WTC11 (cell line): ENCODE data around the gene CHN1. TPM values are rescaled to one million over a fixed set of nuclear protein-coding genes. Genes with fewer than 3 reads are reported as not detected.

ENCODE experiments used
- ATAC-seq: fragments of 200-7000 bp; cut with Tn5 transposase; 2 replicates; pipeline ENCODE4 v1.10.0; 2021; ENCODE audit warnings: mild to moderate bottlenecking, moderate library complexity
- CTCF ChIA-PET: fragments of 300-600 bp; sonication (Branson Sonifier 250); formaldehyde crosslinking; loops from one replicate; lab custom pipeline; 2021; ENCODE audit warnings: antibody characterized with exemption; lab: Charles Lee
- POLR2A ChIA-PET: fragments of 350-600 bp; sonication (Branson Sonifier 250); formaldehyde crosslinking; loops from one replicate; lab custom pipeline; 2021; ENCODE audit warnings: antibody characterized with exemption; lab: Charles Lee
- DNase-seq: peaks from one replicate; pipeline ENCODE4 v3.0.0; 2021; ENCODE audit warnings: low spot score
- H3K27ac Mint-ChIP-seq: 2 replicates; pipeline ENCODE4 v1.8.0; 2021; ENCODE audit warnings: mixed read lengths
- H3K27me3 Mint-ChIP-seq: 2 replicates; pipeline ENCODE4 v1.8.0; 2021; ENCODE audit warnings: low read depth, mild to moderate bottlenecking, moderate library complexity, mixed read lengths
- H3K36me3 Mint-ChIP-seq: 2 replicates; pipeline ENCODE4 v1.8.0; 2021; ENCODE audit warnings: mixed read lengths
- H3K4me1 Mint-ChIP-seq: 2 replicates; pipeline ENCODE4 v1.8.0; 2022; ENCODE audit warnings: mixed read lengths
- H3K4me3 Mint-ChIP-seq: 2 replicates; pipeline ENCODE4 v1.8.0; 2021; ENCODE audit warnings: mild to moderate bottlenecking, moderate library complexity, mixed read lengths
- H3K9me3 Mint-ChIP-seq: 2 replicates; pipeline ENCODE4 v1.8.0; 2021; ENCODE audit warnings: mixed read lengths
- ARID4B ChIP-seq: sonication (generic); formaldehyde crosslinking; IDR thresholded peaks from 2 replicates; pipeline ENCODE4 v1.8.0; 2023; ENCODE audit warnings: missing genetic modification reagents, mild to moderate bottlenecking, borderline replicate concordance
- ATF3 ChIP-seq: sonication (generic); formaldehyde crosslinking; conservative IDR thresholded peaks from 2 replicates; pipeline ENCODE4 v1.8.1; 2022; ENCODE audit warnings: mild to moderate bottlenecking, missing genetic modification reagents
- CDX4 ChIP-seq: fragments of 250-450 bp; sonication (Bioruptor Pico); IDR thresholded peaks from 2 replicates; pipeline ENCODE4 v1.9.0; 2021; ENCODE audit warnings: moderate library complexity, mild to moderate bottlenecking, inconsistent platforms, borderline replicate concordance
- E2F1 ChIP-seq: sonication (generic); formaldehyde crosslinking; IDR thresholded peaks from 2 replicates; pipeline ENCODE4 v1.8.0; 2022; ENCODE audit warnings: mild to moderate bottlenecking, missing genetic modification reagents
- FOXP1 ChIP-seq: sonication (generic); formaldehyde crosslinking; IDR thresholded peaks from 2 replicates; pipeline ENCODE4 v1.8.0; 2022; ENCODE audit warnings: missing genetic modification reagents, mild to moderate bottlenecking, moderate library complexity, borderline replicate concordance
- NFE2L1 ChIP-seq: sonication (generic); formaldehyde crosslinking; IDR thresholded peaks from 2 replicates; pipeline ENCODE4 v1.8.1; 2023; ENCODE audit warnings: missing genetic modification reagents
- OVOL2 ChIP-seq: fragments of 250-450 bp; sonication (Bioruptor Pico); IDR thresholded peaks from 2 replicates; pipeline ENCODE4 v1.9.0; 2021; ENCODE audit warnings: mild to moderate bottlenecking, borderline replicate concordance
- SMAD3 ChIP-seq: sonication (generic); formaldehyde crosslinking; IDR thresholded peaks from 2 replicates; pipeline ENCODE4 v1.8.0; 2022; ENCODE audit warnings: missing genetic modification reagents, mild to moderate bottlenecking, borderline replicate concordance
- USF2 ChIP-seq: sonication (generic); formaldehyde crosslinking; IDR thresholded peaks from 2 replicates; pipeline ENCODE4 v1.8.1; 2023; ENCODE audit warnings: mild to moderate bottlenecking, missing genetic modification reagents, moderate library complexity
- ZNF121 ChIP-seq: sonication (generic); formaldehyde crosslinking; IDR thresholded peaks from 2 replicates; pipeline ENCODE4 v1.8.0; 2023; ENCODE audit warnings: missing genetic modification reagents
- ZNF219 ChIP-seq: sonication (generic); formaldehyde crosslinking; IDR thresholded peaks from 2 replicates; pipeline ENCODE4 v1.8.0; 2023; ENCODE audit warnings: missing genetic modification reagents, mild to moderate bottlenecking, borderline replicate concordance
- ZNF232 ChIP-seq: sonication (generic); formaldehyde crosslinking; IDR thresholded peaks from 2 replicates; pipeline ENCODE4 v1.8.0; 2022; ENCODE audit warnings: mild to moderate bottlenecking, missing genetic modification reagents
- total RNA-seq: library from RNA; stranded (reverse); gene quantifications from 3 replicates; pipeline ENCODE4 v1.2.3, GENCODE V29; 2021

The CHN1 gene
- total RNA-seq, 1 experiment from 2014 or later, result 30.0 TPM

- no peak for TF ChIP-seq NFE2L1 (CRISPR knock-in tag)
Measured at GRCh38 chr2:174842496-174842895, 162.7 kb downstream of the CHN1 start (continued).

GRCh38 chr2:174841936-174842335, 163.2 kb downstream of the CHN1 start:
- Mint-ChIP-seq H3K4me1 (peaks cover 47% of the 10 kb centered on the region), H3K4me3 (no peak overlapping the region)
- CTCF ChIA-PET, result no interaction called here
- DNase-seq, result no peak
- no peak for TF ChIP-seq ZNF219 (CRISPR knock-in tag)
- no peak for TF ChIP-seq FOXP1 (CRISPR knock-in tag)
- TF ChIP-seq OVOL2 (CRISPR knock-in tag), result no peak
- TF ChIP-seq ATF3 (CRISPR knock-in tag), result no peak
- TF ChIP-seq, all 79 proteins: peak for 0
- Mint-ChIP-seq H3K9me3 (no peaks in the 10 kb centered on the region), H3K27ac (peak overlapping the region; percentile 64; the same call in 1 of the 2 replicates), H3K27me3 (no peaks in the 10 kb centered on the region), H3K36me3 (no peaks in the 10 kb centered on the region; the same call in 1 of the 2 replicates)
- ATAC-seq, result no peak
- POLR2A ChIA-PET, result no interaction called here

GRCh38 chr2:174841350-174841749, 163.8 kb downstream of the CHN1 start:
- Mint-ChIP-seq H3K27ac (peak overlapping the region; percentile 78), H3K36me3 (no peaks in the 10 kb centered on the region; the same call in 1 of the 2 replicates), H3K9me3 (no peaks in the 10 kb centered on the region), H3K4me3 (no peak overlapping the region), H3K27me3 (no peaks in the 10 kb centered on the region), H3K4me1 (peaks cover 49% of the 10 kb centered on the region)
- CTCF ChIA-PET, result no interaction called here
- no peak for DNase-seq
- ATAC-seq, result no peak
- POLR2A ChIA-PET, result no interaction called here
- TF ChIP-seq SMAD3 (no peak), ARID4B (no peak), E2F1 (CRISPR knock-in tag) (no peak), USF2 (no peak)

GRCh38 chr2:174840436-174840835, 164.7 kb downstream of the CHN1 start:
- Mint-ChIP-seq H3K4me1 (peaks cover 51% of the 10 kb centered on the region), H3K9me3 (no peaks in the 10 kb centered on the region), H3K4me3 (no peak overlapping the region), H3K27ac (peak overlapping the region; percentile 3; the same call in 1 of the 2 replicates), H3K27me3 (no peaks in the 10 kb centered on the region), H3K36me3 (no peaks in the 10 kb centered on the region; the same call in 1 of the 2 replicates)
- CTCF ChIA-PET, result interaction anchor here (1.5 kb wide), 1 partner anchor 69 kb away, joined by 3 read pairs; no protein-coding TSS in a partner anchor
- TF ChIP-seq ZNF232 (CRISPR knock-in tag), result no peak
- ATAC-seq (no peak), DNase-seq (no peak)
- POLR2A ChIA-PET, result no interaction called here

- H3K4me1 Mint-ChIP-seq, result peaks cover 46% of the 10 kb centered on the region
- no peaks in the 10 kb centered on the region for H3K27me3 Mint-ChIP-seq
- H3K9me3 Mint-ChIP-seq, result no peaks in the 10 kb centered on the region
- H3K36me3 Mint-ChIP-seq, result no peaks in the 10 kb centered on the region; the same call in 1 of the 2 replicates
- POLR2A ChIA-PET, result interaction anchor here (0.7 kb wide), 1 partner anchor 262 kb away, joined by 4 read pairs; no protein-coding TSS in a partner anchor
- TF ChIP-seq ZNF121 (CRISPR knock-in tag), result peak; percentile 67; the same call in 1 of the 2 replicates
- no peak for TF ChIP-seq CDX4 (CRISPR knock-in tag)
- ATAC-seq (no peak), DNase-seq (no peak)
- CTCF ChIA-PET, result interaction anchor here (1.5 kb wide), 1 partner anchor 68 kb away, joined by 3 read pairs; no protein-coding TSS in a partner anchor
- no peak overlapping the region for H3K4me3 Mint-ChIP-seq
- H3K27ac Mint-ChIP-seq, result no peak overlapping the region
Measured at GRCh38 chr2:174839662-174840061, 165.5 kb downstream of the CHN1 start.
